KMS-11 (cell line): ENCODE measurements around the gene IFT88.

ENCODE experiments used
- H2AFZ ChIP-seq: fragments of 200-600 bp; sonication (generic); 2 replicates; pipeline ENCODE4 v1.6.1; 2016; ENCODE audit warnings: antibody characterized with exemption, mixed run types, low read depth
- H3K27ac ChIP-seq: fragments of 200-600 bp; sonication (generic); 2 replicates; pipeline ENCODE4 v1.6.1; 2016; ENCODE audit warnings: mild to moderate bottlenecking, mixed run types
- H3K27me3 ChIP-seq: fragments of 200-600 bp; sonication (generic); 2 replicates; pipeline ENCODE4 v1.6.1; 2017; ENCODE audit warnings: mild to moderate bottlenecking, low read depth, mixed run types, moderate library complexity; ENCODE audit not compliant: insufficient read depth
- H3K36me3 ChIP-seq: fragments of 200-600 bp; sonication (generic); 2 replicates; pipeline ENCODE4 v1.6.1; 2017; ENCODE audit warnings: mild to moderate bottlenecking, mixed run types; ENCODE audit not compliant: insufficient read depth
- H3K4me1 ChIP-seq: fragments of 200-600 bp; sonication (generic); 2 replicates; pipeline ENCODE4 v1.6.1; 2016; ENCODE audit warnings: mild to moderate bottlenecking, low read depth, mixed run types; ENCODE audit not compliant: poor library complexity, severe bottlenecking
- H3K4me2 ChIP-seq: fragments of 200-600 bp; sonication (generic); 2 replicates; pipeline ENCODE4 v1.7.0; 2016; ENCODE audit warnings: mild to moderate bottlenecking, mixed run types
- H3K4me3 ChIP-seq: fragments of 200-600 bp; sonication (generic); IDR thresholded peaks from 2 replicates; pipeline ENCODE4 v1.6.1; 2017; ENCODE audit warnings: low read depth, low read length, mixed read lengths; ENCODE audit not compliant: insufficient read depth
- H3K79me2 ChIP-seq: fragments of 200-600 bp; sonication (generic); 2 replicates; pipeline ENCODE4 v1.6.1; 2016; ENCODE audit warnings: low read depth, mixed run types; ENCODE audit not compliant: insufficient read depth
- H3K9ac ChIP-seq: fragments of 200-600 bp; sonication (generic); 2 replicates; pipeline ENCODE4 v1.6.1; 2016; ENCODE audit warnings: mild to moderate bottlenecking, mixed run types
- H4K20me1 ChIP-seq: fragments of 200-600 bp; sonication (generic); 2 replicates; pipeline ENCODE4 v1.6.1; 2016; ENCODE audit warnings: mild to moderate bottlenecking, mixed run types; ENCODE audit not compliant: insufficient read depth
- TF ChIP-seq, protein P1 (sequence below): fragments of 200-600 bp; sonication (generic); conservative IDR thresholded peaks from 2 replicates; pipeline ENCODE4 v1.6.1; 2017; ENCODE audit warnings: low read depth, mild to moderate bottlenecking, antibody characterized with exemption, low read length, moderate library complexity, mixed read lengths

Gene IFT88

DNA sequence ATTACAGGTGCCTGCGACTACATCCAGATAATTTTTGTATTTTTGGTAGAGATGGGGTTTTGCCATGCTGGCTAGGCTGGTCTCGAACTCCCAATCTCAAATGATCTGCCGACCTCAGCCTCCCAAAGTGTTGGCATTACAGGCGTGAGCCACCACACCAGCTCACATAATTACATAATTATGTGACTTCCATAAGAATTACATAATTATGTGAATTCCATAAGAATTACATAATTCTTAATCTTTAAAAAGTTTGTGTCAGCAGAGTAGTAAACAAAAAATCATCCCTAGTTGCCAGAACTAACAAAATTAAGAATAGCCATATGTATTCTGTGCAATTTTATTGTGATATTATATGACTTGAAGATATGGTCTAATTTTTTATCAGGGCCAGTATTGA lies 25.6 kb downstream of the IFT88 start:
- Histone ChIP-seq H2AFZ (no peak overlapping the region), H3K4me3 (no peak overlapping the region), H3K27ac (no peak overlapping the region), H3K27me3 (no peaks in the 10 kb centered on the region), H3K4me2 (no peak overlapping the region), H3K9ac (no peak overlapping the region), H3K4me1 (no peaks in the 10 kb centered on the region), H4K20me1 (no peaks in the 10 kb centered on the region), H3K79me2 (no peaks in the 10 kb centered on the region), H3K36me3 (no peaks in the 10 kb centered on the region)
- TF ChIP-seq, protein P1, sequence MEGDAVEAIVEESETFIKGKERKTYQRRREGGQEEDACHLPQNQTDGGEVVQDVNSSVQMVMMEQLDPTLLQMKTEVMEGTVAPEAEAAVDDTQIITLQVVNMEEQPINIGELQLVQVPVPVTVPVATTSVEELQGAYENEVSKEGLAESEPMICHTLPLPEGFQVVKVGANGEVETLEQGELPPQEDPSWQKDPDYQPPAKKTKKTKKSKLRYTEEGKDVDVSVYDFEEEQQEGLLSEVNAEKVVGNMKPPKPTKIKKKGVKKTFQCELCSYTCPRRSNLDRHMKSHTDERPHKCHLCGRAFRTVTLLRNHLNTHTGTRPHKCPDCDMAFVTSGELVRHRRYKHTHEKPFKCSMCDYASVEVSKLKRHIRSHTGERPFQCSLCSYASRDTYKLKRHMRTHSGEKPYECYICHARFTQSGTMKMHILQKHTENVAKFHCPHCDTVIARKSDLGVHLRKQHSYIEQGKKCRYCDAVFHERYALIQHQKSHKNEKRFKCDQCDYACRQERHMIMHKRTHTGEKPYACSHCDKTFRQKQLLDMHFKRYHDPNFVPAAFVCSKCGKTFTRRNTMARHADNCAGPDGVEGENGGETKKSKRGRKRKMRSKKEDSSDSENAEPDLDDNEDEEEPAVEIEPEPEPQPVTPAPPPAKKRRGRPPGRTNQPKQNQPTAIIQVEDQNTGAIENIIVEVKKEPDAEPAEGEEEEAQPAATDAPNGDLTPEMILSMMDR: no peak

DNA sequence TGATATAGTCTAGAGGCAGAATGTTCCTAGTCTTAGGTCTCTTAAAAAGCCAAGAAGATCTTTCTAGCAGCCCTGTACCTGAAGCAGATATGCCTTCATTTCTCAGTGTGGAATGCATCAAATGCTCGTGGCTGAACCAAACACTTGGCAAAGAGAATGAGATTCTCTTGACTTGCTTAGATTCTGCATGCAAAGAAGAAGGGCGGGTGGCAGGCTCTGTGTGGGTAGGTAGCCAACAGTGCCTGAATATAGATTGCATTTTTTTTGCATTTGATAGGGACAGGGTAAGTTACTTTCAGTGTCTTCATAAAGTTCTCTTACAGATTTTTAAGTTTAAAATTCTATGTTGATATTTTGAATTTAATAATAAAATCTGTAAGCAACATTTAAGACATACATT lies 27.3 kb downstream of the IFT88 start:
- no peak overlapping the region for H3K4me3 ChIP-seq
- no peaks in the 10 kb centered on the region for H3K4me1 ChIP-seq
- H3K4me2 ChIP-seq: no peak overlapping the region
- TF ChIP-seq, protein P1: no peak
- H3K27ac ChIP-seq: no peak overlapping the region
- no peaks in the 10 kb centered on the region for H3K79me2 ChIP-seq
- no peaks in the 10 kb centered on the region for H4K20me1 ChIP-seq
- H3K36me3 ChIP-seq: no peaks in the 10 kb centered on the region
- H2AFZ ChIP-seq: no peak overlapping the region
- H3K9ac ChIP-seq: no peak overlapping the region
- no peaks in the 10 kb centered on the region for H3K27me3 ChIP-seq

DNA sequence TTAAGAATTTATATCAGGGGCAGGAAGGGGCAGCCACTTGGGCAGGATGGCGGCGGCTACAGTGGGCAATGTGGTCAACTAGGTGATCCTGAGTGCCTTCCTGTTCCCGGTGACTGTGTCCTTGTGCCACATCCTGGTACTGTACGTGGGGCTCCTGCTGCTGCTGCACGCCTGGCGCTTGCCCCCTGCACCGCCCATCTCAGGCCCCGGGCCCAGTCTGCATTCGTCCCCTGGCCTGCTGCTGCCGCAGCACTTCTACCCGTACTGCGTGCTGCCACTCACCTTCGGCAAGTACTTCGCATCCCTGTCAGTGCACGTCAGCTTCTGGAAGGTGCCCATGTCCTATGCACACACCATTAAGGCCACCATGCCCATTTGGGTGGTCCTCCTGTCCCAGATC lies 40.1 kb downstream of the IFT88 start:
- Histone ChIP-seq H3K4me3 (no peak overlapping the region), H2AFZ (no peak overlapping the region), H4K20me1 (no peaks in the 10 kb centered on the region), H3K9ac (no peak overlapping the region), H3K27me3 (no peaks in the 10 kb centered on the region), H3K79me2 (no peaks in the 10 kb centered on the region), H3K4me1 (no peaks in the 10 kb centered on the region), H3K36me3 (no peaks in the 10 kb centered on the region), H3K4me2 (no peak overlapping the region), H3K27ac (no peak overlapping the region)
- TF ChIP-seq, protein P1: no peak

DNA sequence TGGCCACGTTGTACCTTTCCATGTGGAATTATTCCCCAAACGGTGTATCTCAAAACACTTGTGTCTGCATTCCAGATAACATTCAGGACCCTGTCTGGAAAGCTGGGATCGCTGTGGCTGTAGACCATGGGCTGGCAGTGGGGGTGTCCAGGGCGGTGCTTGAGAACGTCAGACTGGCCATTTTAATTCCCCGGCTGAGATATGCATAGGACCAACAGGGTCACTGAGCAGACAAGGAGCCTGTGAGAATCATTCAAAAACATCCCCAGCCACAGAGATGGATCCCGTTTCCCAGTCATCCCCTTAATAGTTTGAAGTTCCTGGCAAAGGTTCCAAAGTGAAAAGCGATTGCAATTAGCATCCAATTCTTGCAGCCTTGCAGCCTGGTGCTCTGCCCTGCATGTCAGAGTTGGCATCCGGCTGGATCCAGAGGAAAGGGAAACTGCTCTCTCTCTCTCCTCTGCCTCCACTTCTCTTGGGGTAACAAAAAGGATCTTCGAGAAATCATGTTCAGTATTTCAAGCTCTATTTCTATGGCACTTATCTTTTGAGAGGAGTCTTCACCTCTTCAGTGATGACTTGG lies 41.6 kb downstream of the IFT88 start:
- Histone ChIP-seq H3K27ac (no peak overlapping the region), H3K4me2 (no peak overlapping the region), H3K4me1 (no peaks in the 10 kb centered on the region), H3K27me3 (no peaks in the 10 kb centered on the region), H3K36me3 (no peaks in the 10 kb centered on the region), H3K79me2 (no peaks in the 10 kb centered on the region), H3K9ac (no peak overlapping the region), H4K20me1 (no peaks in the 10 kb centered on the region), H3K4me3 (no peak overlapping the region), H2AFZ (no peak overlapping the region)
- TF ChIP-seq, protein P1: no peak
